NB4 (cell line): ENCODE measurements around the gene MRTFA.

ENCODE experiments used
- MYC ChIP-seq: IDR thresholded peaks from 2 replicates; pipeline ENCODE4 v1.6.1; 2011; ENCODE audit warnings: low read depth, low read length
- POLR2A ChIP-seq: IDR thresholded peaks from 2 replicates; pipeline ENCODE4 v1.6.1; 2011; ENCODE audit warnings: mild to moderate bottlenecking; ENCODE audit not compliant: insufficient read length; ENCODE audit errors: extremely low read depth
- TF ChIP-seq, protein P1 (sequence below): IDR thresholded peaks from one replicate; pipeline ENCODE4 v1.5.1; 2012; ENCODE audit warnings: low read depth, low read length

GRCh38 chr22:40599731-40600130 is 36.8 kb downstream of the MRTFA start:
- TF ChIP-seq POLR2A (no peak), MYC (no peak)
- TF ChIP-seq, protein P1, sequence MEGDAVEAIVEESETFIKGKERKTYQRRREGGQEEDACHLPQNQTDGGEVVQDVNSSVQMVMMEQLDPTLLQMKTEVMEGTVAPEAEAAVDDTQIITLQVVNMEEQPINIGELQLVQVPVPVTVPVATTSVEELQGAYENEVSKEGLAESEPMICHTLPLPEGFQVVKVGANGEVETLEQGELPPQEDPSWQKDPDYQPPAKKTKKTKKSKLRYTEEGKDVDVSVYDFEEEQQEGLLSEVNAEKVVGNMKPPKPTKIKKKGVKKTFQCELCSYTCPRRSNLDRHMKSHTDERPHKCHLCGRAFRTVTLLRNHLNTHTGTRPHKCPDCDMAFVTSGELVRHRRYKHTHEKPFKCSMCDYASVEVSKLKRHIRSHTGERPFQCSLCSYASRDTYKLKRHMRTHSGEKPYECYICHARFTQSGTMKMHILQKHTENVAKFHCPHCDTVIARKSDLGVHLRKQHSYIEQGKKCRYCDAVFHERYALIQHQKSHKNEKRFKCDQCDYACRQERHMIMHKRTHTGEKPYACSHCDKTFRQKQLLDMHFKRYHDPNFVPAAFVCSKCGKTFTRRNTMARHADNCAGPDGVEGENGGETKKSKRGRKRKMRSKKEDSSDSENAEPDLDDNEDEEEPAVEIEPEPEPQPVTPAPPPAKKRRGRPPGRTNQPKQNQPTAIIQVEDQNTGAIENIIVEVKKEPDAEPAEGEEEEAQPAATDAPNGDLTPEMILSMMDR, result no peak
